GM20431 (cell line): ENCODE measurements around the gene SLC8A1.

Experiments
- in situ Hi-C: fragments of 300-500 bp; cut with MseI, MboI; formaldehyde crosslinking; loops from one replicate; pipeline ENCODE4 v1.15.0; 2020; ENCODE audit warnings: low sequenced_read_pairs; ENCODE audit not compliant: unreplicated experiment

The SLC8A1 gene

GRCh38 chr2:40451918-40452605 lies at the start of gene SLC8A1:
SLC8A1 (minus strand) TSS chr2:40452090.
- in situ Hi-C loops: no loop called here

GRCh38 chr2:40499437-40499836 lies 47.5 kb upstream of the SLC8A1 start:
- in situ Hi-C loops: no loop called here

GRCh38 chr2:40497251-40497859 lies 45.5 kb upstream of the SLC8A1 start:
- in situ Hi-C loops: no loop called here

- in situ Hi-C loops: no loop called here
These were observed 37.7 kb upstream of the SLC8A1 start for GRCh38 chr2:40489678-40489960.

- in situ Hi-C loops: no loop called here
These were observed 37.2 kb upstream of the SLC8A1 start for GRCh38 chr2:40488927-40489677.

- in situ Hi-C loops: no loop called here
These were observed 36.3 kb upstream of the SLC8A1 start for GRCh38 chr2:40488101-40488601.

- in situ Hi-C loops: no loop called here
These were observed 35.7 kb upstream of the SLC8A1 start for GRCh38 chr2:40487602-40488001.

GRCh38 chr2:40485854-40486253 lies 34.0 kb upstream of the SLC8A1 start:
- in situ Hi-C loops: no loop called here

GRCh38 chr2:40485318-40485717 lies 33.4 kb upstream of the SLC8A1 start:
- in situ Hi-C loops: no loop called here

GRCh38 chr2:40483549-40484243 lies 31.8 kb upstream of the SLC8A1 start:
- in situ Hi-C loops: no loop called here

GRCh38 chr2:40480596-40480995 lies 28.7 kb upstream of the SLC8A1 start:
- in situ Hi-C loops: no loop called here

- in situ Hi-C loops: no loop called here
These were observed 28.2 kb upstream of the SLC8A1 start for GRCh38 chr2:40480073-40480472.

GRCh38 chr2:40477361-40477760 lies 25.5 kb upstream of the SLC8A1 start:
- in situ Hi-C loops: no loop called here

GRCh38 chr2:40476436-40476835 lies 24.5 kb upstream of the SLC8A1 start:
- in situ Hi-C loops: no loop called here

GRCh38 chr2:40474306-40474705 lies 22.4 kb upstream of the SLC8A1 start:
- in situ Hi-C loops: no loop called here

- in situ Hi-C loops: no loop called here
These were observed 20.0 kb upstream of the SLC8A1 start for GRCh38 chr2:40471866-40472265.

GRCh38 chr2:40470822-40471813 lies 19.2 kb upstream of the SLC8A1 start:
- in situ Hi-C loops: no loop called here

- in situ Hi-C loops: no loop called here
These were observed 15.2 kb upstream of the SLC8A1 start for GRCh38 chr2:40466935-40467572.

- in situ Hi-C loops: no loop called here
These were observed 14.5 kb upstream of the SLC8A1 start for GRCh38 chr2:40466332-40466906.
